Osteocyte (in vitro differentiated cells): ENCODE data around the gene AMOTL2. TPM values are rescaled to one million over a fixed set of nuclear protein-coding genes. Genes with fewer than 3 reads are reported as not detected.

Source experiments
- DNase-seq: peaks from one replicate; pipeline ENCODE4 v3.0.0; 2021; ENCODE audit warnings: mixed read lengths; ENCODE audit not compliant: unreplicated experiment; ENCODE audit errors: extremely low spot score
- H3K27ac Mint-ChIP-seq: one replicate; pipeline ENCODE4 v1.8.0; 2021; ENCODE audit warnings: mild to moderate bottlenecking, mixed read lengths; ENCODE audit not compliant: unreplicated experiment
- H3K27me3 Mint-ChIP-seq: one replicate; pipeline ENCODE4 v1.8.0; 2021; ENCODE audit warnings: mixed read lengths; ENCODE audit not compliant: unreplicated experiment
- H3K36me3 Mint-ChIP-seq: one replicate; pipeline ENCODE4 v1.8.0; 2021; ENCODE audit warnings: mixed read lengths; ENCODE audit not compliant: unreplicated experiment
- H3K4me1 Mint-ChIP-seq: one replicate; pipeline ENCODE4 v1.8.0; 2021; ENCODE audit warnings: mixed read lengths; ENCODE audit not compliant: unreplicated experiment
- H3K4me3 Mint-ChIP-seq: one replicate; pipeline ENCODE4 v1.8.0; 2021; ENCODE audit warnings: mild to moderate bottlenecking, moderate library complexity, mixed read lengths; ENCODE audit not compliant: unreplicated experiment
- H3K9me3 Mint-ChIP-seq: one replicate; pipeline ENCODE4 v1.8.0; 2021; ENCODE audit warnings: mixed read lengths; ENCODE audit not compliant: unreplicated experiment
- CTCF ChIP-seq: fragments of 200-600 bp; sonication (generic); IDR thresholded peaks from 2 replicates; pipeline ENCODE4 v1.5.0; 2021; ENCODE audit warnings: antibody characterized with exemption, mild to moderate bottlenecking, moderate library complexity
- total RNA-seq: library from RNA; stranded (reverse); gene quantifications from 2 replicates; pipeline ENCODE4 v1.2.1, GENCODE V29; 2021

Gene AMOTL2
- total RNA-seq, 1 donor from 2014 or later: 195 TPM

- H3K9me3 Mint-ChIP-seq: no peaks in the 10 kb centered on the region
- H3K4me3 Mint-ChIP-seq: no peak overlapping the region
- no peaks in the 10 kb centered on the region for H3K27me3 Mint-ChIP-seq
- no peak for DNase-seq
- TF ChIP-seq CTCF: no peak
- peaks cover 32% of the 10 kb centered on the region for H3K36me3 Mint-ChIP-seq
- H3K4me1 Mint-ChIP-seq: peaks cover 66% of the 10 kb centered on the region
- peak overlapping the region; percentile 68 for H3K27ac Mint-ChIP-seq
Observed at GRCh38 chr3:134352031-134352671, 22.1 kb downstream of the AMOTL2 start.

- Mint-ChIP-seq H3K36me3 (peaks cover 31% of the 10 kb centered on the region), H3K27me3 (no peaks in the 10 kb centered on the region), H3K9me3 (peaks cover 7% of the 10 kb centered on the region), H3K4me1 (peaks cover 58% of the 10 kb centered on the region), H3K4me3 (no peak overlapping the region), H3K27ac (peak overlapping the region; percentile 39)
- no peak for TF ChIP-seq CTCF
- no peak for DNase-seq
Observed at GRCh38 chr3:134351427-134351826, 22.8 kb downstream of the AMOTL2 start.

- TF ChIP-seq CTCF: no peak
- Mint-ChIP-seq H3K9me3 (peaks cover 10% of the 10 kb centered on the region), H3K27me3 (no peaks in the 10 kb centered on the region), H3K27ac (no peak overlapping the region), H3K4me3 (no peak overlapping the region), H3K4me1 (peaks cover 53% of the 10 kb centered on the region), H3K36me3 (peaks cover 28% of the 10 kb centered on the region)
- no peak for DNase-seq
Observed at GRCh38 chr3:134350861-134351311, 23.4 kb downstream of the AMOTL2 start.

GRCh38 chr3:134350266-134350665 lies 24.0 kb downstream of the AMOTL2 start:
- DNase-seq: no peak
- H3K4me3 Mint-ChIP-seq: no peak overlapping the region
- peaks cover 24% of the 10 kb centered on the region for H3K36me3 Mint-ChIP-seq
- H3K9me3 Mint-ChIP-seq: peaks cover 10% of the 10 kb centered on the region
- H3K27ac Mint-ChIP-seq: no peak overlapping the region
- H3K27me3 Mint-ChIP-seq: no peaks in the 10 kb centered on the region
- TF ChIP-seq CTCF: no peak
- peaks cover 48% of the 10 kb centered on the region for H3K4me1 Mint-ChIP-seq

GRCh38 chr3:134348524-134348923 lies 25.7 kb downstream of the AMOTL2 start:
- Mint-ChIP-seq H3K9me3 (peaks cover 10% of the 10 kb centered on the region), H3K4me3 (no peak overlapping the region), H3K4me1 (peaks cover 37% of the 10 kb centered on the region), H3K27ac (no peak overlapping the region), H3K27me3 (no peaks in the 10 kb centered on the region), H3K36me3 (peaks cover 12% of the 10 kb centered on the region)
- no peak for DNase-seq
- no peak for TF ChIP-seq CTCF
